ENCODE results near the gene SOX12.
"Not testable (repeated sequence)": the region's sequence is repeated elsewhere in the genome, so short reads cannot be mapped to it uniquely, and the experiment has no call there.

The SOX12 gene

GRCh38 chr20:370977-371754, 45.8 kb downstream of the SOX12 start:
- DNase-seq (ENCODE audit: low read depth), result no peak
- TF ChIP-seq CTCF (conservative IDR thresholded peaks at IDR 0.05; ENCODE audit: low read depth, low read length), result no peak
- no peak overlapping the region for H3K4me3 ChIP-seq (ENCODE audit: low read length)

- no peak overlapping the region for H3K4me3 ChIP-seq (ENCODE audit: low read length)
- no peak for TF ChIP-seq CTCF (conservative IDR thresholded peaks at IDR 0.05; ENCODE audit: low read depth, low read length)
- peak; percentile 94 for DNase-seq (ENCODE audit: low read depth)
Observed at GRCh38 chr20:371755-372542, 46.6 kb downstream of the SOX12 start.

GRCh38 chr20:372543-373082, 47.3 kb downstream of the SOX12 start:
- H3K4me3 ChIP-seq (ENCODE audit: low read length), result not testable (repeated sequence)

GRCh38 chr20:373171-373890, 48.0 kb downstream of the SOX12 start:
- TF ChIP-seq CTCF (conservative IDR thresholded peaks at IDR 0.05; ENCODE audit: low read depth, low read length), result no peak
- no peak for DNase-seq (ENCODE audit: low read depth)
- no peak overlapping the region for H3K4me3 ChIP-seq (ENCODE audit: low read length)

More at GRCh38 chr20:372543-373082, 47.3 kb downstream of the SOX12 start:
- DNase-seq (ENCODE audit: low read depth), result not testable (repeated sequence)

GRCh38 chr20:375265-375889, 50.0 kb downstream of the SOX12 start:
- DNase-seq (ENCODE audit: low read depth), result no peak
- H3K4me3 ChIP-seq (ENCODE audit: low read length), result no peak overlapping the region
- no peak for TF ChIP-seq CTCF (conservative IDR thresholded peaks at IDR 0.05; ENCODE audit: low read depth, low read length)

- no peak for DNase-seq (ENCODE audit: low read depth)
- H3K4me3 ChIP-seq (ENCODE audit: low read length), result no peak overlapping the region
- no peak for TF ChIP-seq CTCF (conservative IDR thresholded peaks at IDR 0.05; ENCODE audit: low read depth, low read length)
Observed at GRCh38 chr20:376089-376488, 50.7 kb downstream of the SOX12 start.

GRCh38 chr20:376750-377149, 51.4 kb downstream of the SOX12 start:
- H3K4me3 ChIP-seq (ENCODE audit: low read length), result no peak overlapping the region
- TF ChIP-seq CTCF (conservative IDR thresholded peaks at IDR 0.05; ENCODE audit: low read depth, low read length), result no peak
- no peak for DNase-seq (ENCODE audit: low read depth)

GRCh38 chr20:377578-377977, 52.2 kb downstream of the SOX12 start:
- DNase-seq (ENCODE audit: low read depth); H3K4me3 ChIP-seq (ENCODE audit: low read length): not testable (repeated sequence)

All from retinal pigment epithelial cell (primary cell).